CD14-positive monocyte (primary cell): Measurements from ENCODE around the gene FKBP7. TPM values are rescaled to one million over a fixed set of nuclear protein-coding genes. Genes with fewer than 3 reads are reported as not detected.
"Not testable (repeated sequence)": the region's sequence is repeated elsewhere in the genome, so short reads cannot be mapped to it uniquely, and the experiment has no call there.

ENCODE experiments used
- DNase-seq, 3 donors: peaks; one replicate each; pipeline ENCODE4 v3.0.0-alpha.2; 2011 to 2022
- H2AFZ ChIP-seq: 2 replicates; pipeline ENCODE4 v1.6.0; 2012; ENCODE audit warnings: mild to moderate bottlenecking, low read depth, low read length, inconsistent platforms; ENCODE audit not compliant: insufficient read depth, poor library complexity, severe bottlenecking
- H3K27ac ChIP-seq, 2 donors: 1 replicate in 1 of 2; 2 replicates in 1 of 2; pipeline ENCODE4 v1.5.1; 2012 to 2013; ENCODE audit warnings: low read length in 2 of 2, control low read depth in 1 of 2, inconsistent platforms in 1 of 2, low read depth in 1 of 2, mild to moderate bottlenecking in 1 of 2
- H3K27me3 ChIP-seq, 2 donors: one replicate each; pipeline versions ENCODE4 v1.6.0 to v1.6.1; 2011 to 2013; ENCODE audit warnings: low read length in 2 of 2; ENCODE audit not compliant: control insufficient read depth in 2 of 2, insufficient read depth in 2 of 2
- H3K36me3 ChIP-seq, 2 donors: replicated peaks in 1 of 2; 1 replicate in 1 of 2; 2 replicates in 1 of 2; pipeline versions ENCODE4 v1.5.1 to v1.6.1; 2012 to 2013; ENCODE audit warnings: low read length in 2 of 2, control low read depth in 1 of 2, inconsistent platforms in 1 of 2, mild to moderate bottlenecking in 1 of 2; ENCODE audit not compliant: insufficient read depth in 2 of 2, control insufficient read depth in 1 of 2
- H3K4me1 ChIP-seq, 2 donors: 1 replicate in 1 of 2; 2 replicates in 1 of 2; pipeline versions ENCODE4 v1.5.1 to v1.6.1; 2012 to 2013; ENCODE audit warnings: low read length in 2 of 2, control low read depth in 1 of 2, inconsistent platforms in 1 of 2, mild to moderate bottlenecking in 1 of 2, moderate library complexity in 1 of 2; ENCODE audit not compliant: insufficient read depth in 2 of 2, control insufficient read depth in 1 of 2
- H3K4me2 ChIP-seq: replicated peaks from 2 replicates; pipeline ENCODE3; 2012; ENCODE audit warnings: low read length, moderate library complexity, mild to moderate bottlenecking; ENCODE audit not compliant: poor library complexity, severe bottlenecking; ENCODE audit errors: extremely low read depth
- H3K4me3 ChIP-seq, 3 experiments: fragments of 200-600 bp in 1 of 3; sonication (generic) in 1 of 3; replicated peaks in 1 of 3; 1 replicate in 2 of 3; 2 replicates in 1 of 3; pipeline ENCODE4 v1.5.1; 2011 to 2013; ENCODE audit warnings: low read length in 3 of 3, mild to moderate bottlenecking in 3 of 3, control low read depth in 2 of 3, low read depth in 2 of 3, inconsistent platforms in 1 of 3, moderate library complexity in 1 of 3
- H3K79me2 ChIP-seq: 2 replicates; pipeline ENCODE4 v1.6.0; 2012; ENCODE audit warnings: mild to moderate bottlenecking, control low read depth, inconsistent platforms, low read length, moderate library complexity; ENCODE audit not compliant: insufficient read depth
- H3K9ac ChIP-seq: 2 replicates; pipeline ENCODE4 v1.6.0; 2017; ENCODE audit warnings: low read length, mild to moderate bottlenecking; ENCODE audit not compliant: insufficient read depth, poor library complexity, severe bottlenecking
- H3K9me3 ChIP-seq, 2 donors: replicated peaks in 1 of 2; 1 replicate in 1 of 2; 2 replicates in 1 of 2; pipeline versions ENCODE4 v1.5.1 to v1.6.1; 2012 to 2013; ENCODE audit warnings: low read length in 2 of 2, control low read depth in 1 of 2; ENCODE audit not compliant: control insufficient read depth in 1 of 2, insufficient read depth in 1 of 2
- H4K20me1 ChIP-seq: 2 replicates; pipeline ENCODE4 v1.6.0; 2012; ENCODE audit warnings: mild to moderate bottlenecking, low read length, control low read depth, moderate library complexity; ENCODE audit not compliant: insufficient read depth
- H3K27ac Mint-ChIP-seq, 7 donors: one replicate each; pipeline ENCODE4 v1.8.0; 2020; ENCODE audit warnings: mild to moderate bottlenecking in 7 of 7, mixed read lengths in 7 of 7, moderate library complexity in 6 of 7, inconsistent platforms in 2 of 7
- H3K27me3 Mint-ChIP-seq, 3 donors: one replicate each; pipeline ENCODE4 v1.8.0; 2021 to 2022; ENCODE audit warnings: low read depth in 3 of 3, mild to moderate bottlenecking in 3 of 3, mixed read lengths in 3 of 3, moderate library complexity in 3 of 3, inconsistent platforms in 1 of 3
- H3K36me3 Mint-ChIP-seq, 2 donors: one replicate each; pipeline ENCODE4 v1.8.0; 2020; ENCODE audit warnings: mixed read lengths in 2 of 2, inconsistent platforms in 1 of 2, mild to moderate bottlenecking in 1 of 2
- H3K4me1 Mint-ChIP-seq: one replicate; pipeline ENCODE4 v1.8.0; 2020; ENCODE audit warnings: mild to moderate bottlenecking, mixed read lengths
- H3K4me3 Mint-ChIP-seq, 2 donors: one replicate each; pipeline ENCODE4 v1.8.0; 2020; ENCODE audit warnings: mild to moderate bottlenecking in 2 of 2, mixed read lengths in 2 of 2, moderate library complexity in 1 of 2
- H3K9me3 Mint-ChIP-seq, 7 donors: one replicate each; pipeline ENCODE4 v1.8.0; 2020 to 2022; ENCODE audit warnings: mixed read lengths in 7 of 7, mild to moderate bottlenecking in 6 of 7, moderate library complexity in 6 of 7, inconsistent platforms in 2 of 7
- CTCF ChIP-seq: fragments of 200-600 bp; IDR thresholded peaks from one replicate; pipeline ENCODE4 v1.8.0; 2022; ENCODE audit warnings: antibody characterized with exemption, mild to moderate bottlenecking
- WGBS: methylation state at CpG from one replicate; pipeline ENCODE4 v1.1.5; 2013; ENCODE audit warnings: missing lambda C conversion rate; ENCODE audit not compliant: insufficient coverage; 5-methylcytosine and 5-hydroxymethylcytosine counted together
- intact Hi-C, 2 donors: fragments of 100-400 bp; cut with micrococcal nuclease; formaldehyde crosslinking; loops; one replicate each; pipeline versions ENCODE4 v1.15.0 to v1.15.1; 2023
- polyA plus RNA-seq, 3 donors: library from polyadenylated mRNA; depleted of rRNA in 1 of 3; unstranded in 2 of 3; stranded (reverse) in 1 of 3; fragments of 300-500 nt in 2 of 3; fragments of >200 nt in 1 of 3; fragmentation: Illumina TruSeq in 2 of 3; gene quantifications; 1 replicate in 2 of 3; 2 replicates in 1 of 3; pipeline ENCODE4 v1.2.3, GENCODE V29; 2012 to 2021

The FKBP7 gene
- polyA plus RNA-seq, 3 donors: 0.25 to 1.6 (median 0.57) TPM

- H3K9ac ChIP-seq: no peak overlapping the region
- H3K27me3 ChIP-seq: no peaks in the 10 kb centered on the region
- H3K9me3 Mint-ChIP-seq: peaks cover 2 to 17% (median 10%) of the 10 kb centered on the region in 7 donors
- 90% methylated on average over 2 of the region's 3 CpGs for WGBS
- no peaks in the 10 kb centered on the region for H3K4me1 ChIP-seq
- no peak overlapping the region for H3K4me3 ChIP-seq
- H3K36me3 ChIP-seq: peaks cover 7 to 54% of the 10 kb centered on the region in 2 donors
- no peak overlapping the region for H3K4me2 ChIP-seq
- no peak overlapping the region for H3K4me3 Mint-ChIP-seq
- DNase-seq: no peak
- intact Hi-C loops: no loop called here
- H3K4me1 Mint-ChIP-seq: no peaks in the 10 kb centered on the region
- H3K27me3 Mint-ChIP-seq: no peaks in the 10 kb centered on the region
- H3K27ac Mint-ChIP-seq: no peak overlapping the region
- no peak overlapping the region for H3K27ac ChIP-seq
- TF ChIP-seq CTCF: no peak
- H4K20me1 ChIP-seq: no peaks in the 10 kb centered on the region
- H3K9me3 ChIP-seq: no peaks in the 10 kb centered on the region
- H2AFZ ChIP-seq: no peak overlapping the region
- H3K36me3 Mint-ChIP-seq: peaks cover 40 to 69% of the 10 kb centered on the region in 2 donors
- H3K79me2 ChIP-seq: peaks cover 23% of the 10 kb centered on the region
Observed at GRCh38 chr2:178426388-178426787, 52.0 kb downstream of the FKBP7 start.

GRCh38 chr2:178425255-178425827, 53.1 kb downstream of the FKBP7 start:
- H3K4me3 Mint-ChIP-seq: no peak overlapping the region
- Histone ChIP-seq H3K36me3 (peaks cover 5 to 44% of the 10 kb centered on the region in 2 donors), H3K9ac (no peak overlapping the region), H3K79me2 (peaks cover 23% of the 10 kb centered on the region), H3K4me2 (no peak overlapping the region), H3K27ac (no peak overlapping the region), H3K9me3 (no peaks in the 10 kb centered on the region), H2AFZ (no peak overlapping the region), H4K20me1 (no peaks in the 10 kb centered on the region), H3K4me3 (no peak overlapping the region), H3K4me1 (peaks cover 2 to 4% of the 10 kb centered on the region in 2 donors), H3K27me3 (no peaks in the 10 kb centered on the region)
- H3K27me3 Mint-ChIP-seq: no peaks in the 10 kb centered on the region
- TF ChIP-seq CTCF: no peak
- no CpG with 5 or more reads among the region's 4 CpGs for WGBS
- peaks cover 2 to 17% (median 10%) of the 10 kb centered on the region in 7 donors for H3K9me3 Mint-ChIP-seq
- peaks cover 31 to 60% of the 10 kb centered on the region in 2 donors for H3K36me3 Mint-ChIP-seq
- intact Hi-C loops: no loop called here
- no peak for DNase-seq
- no peak overlapping the region for H3K27ac Mint-ChIP-seq
- peaks cover 4% of the 10 kb centered on the region for H3K4me1 Mint-ChIP-seq

GRCh38 chr2:178423746-178424145, 54.7 kb downstream of the FKBP7 start:
- H2AFZ ChIP-seq, H3K4me1 Mint-ChIP-seq, H3K27me3 Mint-ChIP-seq, H3K27me3 ChIP-seq, H3K9ac ChIP-seq, H3K27ac Mint-ChIP-seq, H3K4me2 ChIP-seq, H3K9me3 ChIP-seq, H3K4me3 ChIP-seq, intact Hi-C loops, H4K20me1 ChIP-seq, H3K4me3 Mint-ChIP-seq, H3K4me1 ChIP-seq, DNase-seq, H3K27ac ChIP-seq: not testable (repeated sequence)
- Mint-ChIP-seq H3K9me3 (peaks cover 2 to 17% (median 10%) of the 10 kb centered on the region in 7 donors), H3K36me3 (peaks cover 23 to 50% of the 10 kb centered on the region in 2 donors)
- 100% methylated on average over 1 of the region's 5 CpGs for WGBS
- peaks cover 0 to 30% of the 10 kb centered on the region in 2 donors for H3K36me3 ChIP-seq
- H3K79me2 ChIP-seq: peaks cover 23% of the 10 kb centered on the region
